ENCODE results near the gene CDK3. TPM values are rescaled to one million over a fixed set of nuclear protein-coding genes. Genes with fewer than 3 reads are reported as not detected.
A peak's percentile ranks its signal among the peaks of the same experiment; 100 is the strongest.

The CDK3 gene
- total RNA-seq, 4 donors from 2014 or later = 5.4 to 24.6 (median 16.9) TPM; not detected in 1

- peak overlapping the region in 1 of 4 donors; percentile 77 for H3K4me3 ChIP-seq
- no peaks in the 10 kb centered on the region for H3K27me3 ChIP-seq
- peaks cover 0 to 6% (median 2%) of the 10 kb centered on the region in 4 donors for H3K36me3 ChIP-seq
- peaks cover 0 to 47% (median 39%) of the 10 kb centered on the region in 4 donors for H3K4me1 ChIP-seq
- H3K9me3 ChIP-seq = no peaks in the 10 kb centered on the region
- H3K27ac ChIP-seq = peak overlapping the region; percentile 51 to 98 (median 82)
- intact Hi-C loops (cut with DNase I; ENCODE audit: low total_unique reads) = no loop called here
- in situ Hi-C loops (cut with MboI; ENCODE audit: low pct_ligation_motif_present in 1 of 4, low pct_unique_long_range_greater_than_20kb in 1 of 4, low sequenced_read_pairs in 3 of 4) = no loop called here
- TF ChIP-seq POLR2AphosphoS5 (IDR thresholded peaks at IDR 0.05) = no peak
- no peak for TF ChIP-seq EP300 (IDR thresholded peaks at IDR 0.05; ENCODE audit: low read depth)
- TF ChIP-seq POLR2A (IDR thresholded peaks at IDR 0.05) = no peak
- TF ChIP-seq, protein P1, sequence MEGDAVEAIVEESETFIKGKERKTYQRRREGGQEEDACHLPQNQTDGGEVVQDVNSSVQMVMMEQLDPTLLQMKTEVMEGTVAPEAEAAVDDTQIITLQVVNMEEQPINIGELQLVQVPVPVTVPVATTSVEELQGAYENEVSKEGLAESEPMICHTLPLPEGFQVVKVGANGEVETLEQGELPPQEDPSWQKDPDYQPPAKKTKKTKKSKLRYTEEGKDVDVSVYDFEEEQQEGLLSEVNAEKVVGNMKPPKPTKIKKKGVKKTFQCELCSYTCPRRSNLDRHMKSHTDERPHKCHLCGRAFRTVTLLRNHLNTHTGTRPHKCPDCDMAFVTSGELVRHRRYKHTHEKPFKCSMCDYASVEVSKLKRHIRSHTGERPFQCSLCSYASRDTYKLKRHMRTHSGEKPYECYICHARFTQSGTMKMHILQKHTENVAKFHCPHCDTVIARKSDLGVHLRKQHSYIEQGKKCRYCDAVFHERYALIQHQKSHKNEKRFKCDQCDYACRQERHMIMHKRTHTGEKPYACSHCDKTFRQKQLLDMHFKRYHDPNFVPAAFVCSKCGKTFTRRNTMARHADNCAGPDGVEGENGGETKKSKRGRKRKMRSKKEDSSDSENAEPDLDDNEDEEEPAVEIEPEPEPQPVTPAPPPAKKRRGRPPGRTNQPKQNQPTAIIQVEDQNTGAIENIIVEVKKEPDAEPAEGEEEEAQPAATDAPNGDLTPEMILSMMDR (IDR thresholded peaks at IDR 0.05) = no peak
- 45 to 55% methylated on average over 5 of the region's 5 CpGs for WGBS, 2 donors (ENCODE audit: low coverage in 1 of 2)
- DNase-seq = no peak
Measured at GRCh38 chr17:75975757-75976174, 24.9 kb upstream of the CDK3 start.

- Histone ChIP-seq H3K36me3 (peaks cover 0 to 6% (median 2%) of the 10 kb centered on the region in 4 donors), H3K27ac (peak overlapping the region; percentile 51 to 98 (median 82)), H3K9me3 (no peaks in the 10 kb centered on the region), H3K27me3 (no peaks in the 10 kb centered on the region), H3K4me1 (peaks cover 0 to 51% (median 40%) of the 10 kb centered on the region in 4 donors), H3K4me3 (peak overlapping the region in 1 of 4 donors; percentile 77)
- TF ChIP-seq, protein P1 (IDR thresholded peaks at IDR 0.05) = no peak
- TF ChIP-seq POLR2AphosphoS5 (IDR thresholded peaks at IDR 0.05) (peak in 2 of 3 donors; percentile 48 to 85), POLR2A (IDR thresholded peaks at IDR 0.05) (peak; percentile 61), EP300 (IDR thresholded peaks at IDR 0.05; ENCODE audit: low read depth) (no peak)
- in situ Hi-C loops (cut with MboI; ENCODE audit: low pct_ligation_motif_present in 1 of 4, low pct_unique_long_range_greater_than_20kb in 1 of 4, low sequenced_read_pairs in 3 of 4) (no loop called here), intact Hi-C loops (cut with DNase I; ENCODE audit: low total_unique reads) (no loop called here)
- 48 to 53% methylated on average over 9 of the region's 9 CpGs for WGBS, 2 donors (ENCODE audit: low coverage in 1 of 2)
- DNase-seq = no peak
Measured at GRCh38 chr17:75976175-75976848, 24.3 kb upstream of the CDK3 start.

DNA sequence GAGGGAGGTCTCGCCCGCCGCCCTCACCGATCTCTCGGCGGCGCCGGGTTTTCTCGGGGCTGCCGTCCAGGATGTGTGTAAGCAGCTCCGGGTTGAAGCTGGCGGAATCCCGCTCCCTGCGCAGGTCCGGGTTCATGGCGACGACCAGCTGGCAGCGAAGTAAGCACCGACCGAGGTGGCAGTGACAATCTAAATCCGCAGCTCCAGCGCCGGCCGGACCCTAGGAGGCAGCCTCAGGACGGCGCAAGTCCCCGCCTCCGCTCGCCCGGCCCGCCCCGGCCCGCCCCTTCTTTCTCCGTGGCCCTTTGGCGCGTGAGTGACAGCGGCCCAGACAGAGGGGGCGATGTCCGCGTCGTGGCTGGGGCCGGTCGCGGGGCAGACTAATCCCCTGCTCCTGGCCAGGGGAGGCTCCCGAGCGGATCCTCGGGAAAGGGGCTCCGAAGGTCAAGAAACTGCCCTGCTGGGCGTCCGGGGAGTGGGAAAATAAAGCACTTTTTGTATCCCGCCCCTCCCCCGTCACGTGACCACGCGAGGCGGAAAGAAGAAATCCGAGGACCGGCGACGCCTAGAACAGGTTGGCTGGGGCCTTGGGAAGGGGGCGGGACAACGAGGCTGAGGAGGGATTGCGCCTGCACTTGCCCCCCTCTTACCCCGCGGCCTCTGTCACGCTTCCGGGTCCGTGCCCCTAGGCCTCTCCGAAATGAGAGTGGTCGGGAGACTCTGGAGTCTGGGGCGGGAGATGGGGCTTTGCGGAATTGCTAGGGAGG is 21.5 kb upstream of the CDK3 start, which contains the start of the genes ACOX1 and TEN1:
Gene ACOX1 (minus strand): TSS at position 229 of the 767 bp plus-strand sequence. CDS start 93 bp downstream, at position 136.
Gene TEN1 (plus strand): TSS at position 303 of the 767 bp plus-strand sequence. CDS start 6,953 bp downstream, outside the sequence.
- peak within 1 kb of the TSS; percentile 73 to 84 (median 78) for H3K4me3 ChIP-seq
- TF ChIP-seq EP300 (IDR thresholded peaks at IDR 0.05; ENCODE audit: low read depth) (no peak), POLR2AphosphoS5 (IDR thresholded peaks at IDR 0.05) (peak; percentile 93 to 98 (median 97)), POLR2A (IDR thresholded peaks at IDR 0.05) (peak; percentile 94)
- TF ChIP-seq, protein P1 (IDR thresholded peaks at IDR 0.05) = peak; percentile 23 to 77 (median 32)
- H3K4me1 ChIP-seq = peaks cover 0 to 58% (median 44%) of the 10 kb centered on the region in 4 donors
- DNase-seq = peak; percentile 98
- no peaks in the 10 kb centered on the region for H3K27me3 ChIP-seq
- intact Hi-C loops (cut with DNase I; ENCODE audit: low total_unique reads) (no loop called here), in situ Hi-C loops (cut with MboI; ENCODE audit: low pct_ligation_motif_present in 1 of 4, low pct_unique_long_range_greater_than_20kb in 1 of 4, low sequenced_read_pairs in 3 of 4) (no loop called here)
- no peaks in the 10 kb centered on the region for H3K36me3 ChIP-seq
- 0% methylated on average over 2 to 61 of the region's 72 CpGs for WGBS, 2 donors (ENCODE audit: low coverage in 1 of 2)
- peak within 1 kb of the TSS; percentile 97 to 98 (median 98) for H3K27ac ChIP-seq
- H3K9me3 ChIP-seq = no peaks in the 10 kb centered on the region

- TF ChIP-seq EP300 (IDR thresholded peaks at IDR 0.05; ENCODE audit: low read depth) = no peak
- H3K36me3 ChIP-seq = no peaks in the 10 kb centered on the region
- H3K27ac ChIP-seq = peak overlapping the region; percentile 97 to 98 (median 98)
- peaks cover 0 to 55% (median 44%) of the 10 kb centered on the region in 4 donors for H3K4me1 ChIP-seq
- intact Hi-C loops (cut with DNase I; ENCODE audit: low total_unique reads) (no loop called here), in situ Hi-C loops (cut with MboI; ENCODE audit: low pct_ligation_motif_present in 1 of 4, low pct_unique_long_range_greater_than_20kb in 1 of 4, low sequenced_read_pairs in 3 of 4) (loop anchor here in 1 of 4 donors (10.0 kb wide), 1 partner anchor 65 kb away; no protein-coding TSS in a partner anchor)
- WGBS, 2 donors (ENCODE audit: low coverage in 1 of 2) = 0 to 6% methylated on average over 3 to 19 of the region's 19 CpGs
- peak overlapping the region; percentile 12 to 84 (median 75) for H3K4me3 ChIP-seq
- no peaks in the 10 kb centered on the region for H3K27me3 ChIP-seq
- H3K9me3 ChIP-seq = no peaks in the 10 kb centered on the region
- no peak for DNase-seq
Measured at GRCh38 chr17:75979705-75980187, 20.9 kb upstream of the CDK3 start.
